Peyer's patch (tissue), 4 donors: ENCODE results near the gene ARHGAP21.

ENCODE experiments used
- POLR2A ChIP-seq, 2 donors: fragments of 450-650 bp; IDR thresholded peaks; one replicate each; pipeline ENCODE4 v1.5.1; 2017; ENCODE audit warnings: antibody characterized with exemption in 2 of 2, mild to moderate bottlenecking in 2 of 2, moderate library complexity in 2 of 2
- TF ChIP-seq, protein P1 (sequence below), 6 experiments: fragments of 450-650 bp in 4 of 6; fragments of 200-600 bp in 2 of 6; sonication (generic) in 1 of 6; IDR thresholded peaks; one replicate each; pipeline ENCODE4 v1.5.1; 2017 to 2019; ENCODE audit warnings: antibody characterized with exemption in 6 of 6, mild to moderate bottlenecking in 3 of 6, moderate library complexity in 1 of 6

DNA sequence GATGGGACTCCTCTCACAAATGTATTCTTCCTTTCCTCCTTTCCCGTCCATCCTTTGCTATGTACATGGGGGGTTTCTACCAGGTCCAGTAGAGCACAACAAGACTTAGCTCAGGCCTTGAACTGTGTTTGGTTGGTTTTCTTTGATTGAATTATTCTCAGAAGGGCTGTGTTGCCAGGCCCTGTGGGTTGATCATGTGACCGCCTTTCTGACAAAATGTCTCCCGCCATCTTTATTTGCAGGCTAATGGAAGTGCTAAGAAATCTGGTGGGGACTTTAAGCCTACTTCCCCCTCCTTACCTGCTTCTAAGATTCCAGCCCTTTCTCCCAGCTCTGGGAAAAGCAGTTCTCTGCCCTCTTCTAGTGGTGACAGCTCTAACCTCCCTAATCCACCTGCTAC lies 178.1 kb downstream of the ARHGAP21 start:
- TF ChIP-seq, protein P1, sequence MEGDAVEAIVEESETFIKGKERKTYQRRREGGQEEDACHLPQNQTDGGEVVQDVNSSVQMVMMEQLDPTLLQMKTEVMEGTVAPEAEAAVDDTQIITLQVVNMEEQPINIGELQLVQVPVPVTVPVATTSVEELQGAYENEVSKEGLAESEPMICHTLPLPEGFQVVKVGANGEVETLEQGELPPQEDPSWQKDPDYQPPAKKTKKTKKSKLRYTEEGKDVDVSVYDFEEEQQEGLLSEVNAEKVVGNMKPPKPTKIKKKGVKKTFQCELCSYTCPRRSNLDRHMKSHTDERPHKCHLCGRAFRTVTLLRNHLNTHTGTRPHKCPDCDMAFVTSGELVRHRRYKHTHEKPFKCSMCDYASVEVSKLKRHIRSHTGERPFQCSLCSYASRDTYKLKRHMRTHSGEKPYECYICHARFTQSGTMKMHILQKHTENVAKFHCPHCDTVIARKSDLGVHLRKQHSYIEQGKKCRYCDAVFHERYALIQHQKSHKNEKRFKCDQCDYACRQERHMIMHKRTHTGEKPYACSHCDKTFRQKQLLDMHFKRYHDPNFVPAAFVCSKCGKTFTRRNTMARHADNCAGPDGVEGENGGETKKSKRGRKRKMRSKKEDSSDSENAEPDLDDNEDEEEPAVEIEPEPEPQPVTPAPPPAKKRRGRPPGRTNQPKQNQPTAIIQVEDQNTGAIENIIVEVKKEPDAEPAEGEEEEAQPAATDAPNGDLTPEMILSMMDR (IDR thresholded peaks at IDR 0.05), result no peak
- no peak for TF ChIP-seq POLR2A (IDR thresholded peaks at IDR 0.05)
